ENCODE measurements around the gene CASZ1. TPM values are rescaled to one million over a fixed set of nuclear protein-coding genes. Genes with fewer than 3 reads are reported as not detected.

The CASZ1 gene
- total RNA-seq, 1 experiment from 2014 or later = 11.7 TPM

DNA sequence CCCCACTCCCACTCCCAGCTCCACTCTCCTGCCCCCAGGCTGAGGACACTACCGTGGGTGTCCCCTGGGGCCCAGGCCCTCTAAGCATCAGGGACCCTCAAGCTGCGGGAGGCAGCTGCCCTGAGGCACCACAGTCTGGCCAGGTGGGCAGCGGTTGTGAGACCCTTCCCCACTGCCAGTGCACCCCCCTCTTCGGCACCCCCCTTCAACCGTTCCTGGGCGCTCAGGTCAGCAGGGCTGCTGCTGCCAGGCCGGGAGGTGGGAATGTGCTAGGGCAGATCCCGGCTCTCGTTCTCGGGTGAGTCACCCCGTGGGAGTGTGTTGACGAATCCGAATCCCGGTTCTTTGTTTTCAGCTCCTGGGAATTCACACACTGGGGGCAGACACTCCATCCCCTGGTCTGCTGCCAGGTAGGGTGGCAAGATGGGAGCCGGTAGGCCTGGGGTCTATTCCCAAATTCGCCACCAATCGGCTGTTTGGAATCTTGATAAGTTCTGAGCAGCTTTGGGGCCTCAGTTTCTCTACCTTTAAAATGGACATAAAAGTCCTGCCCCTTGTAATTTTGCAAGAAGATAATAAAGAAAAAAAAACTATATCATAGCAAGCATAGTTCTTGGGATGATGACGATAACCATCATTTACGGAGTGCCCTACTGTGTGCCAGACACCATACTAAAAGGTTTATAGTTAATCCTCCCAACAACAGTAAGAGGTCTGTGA is 28.5 kb upstream of the CASZ1 start:
- H3K27me3 Mint-ChIP-seq (ENCODE audit: low read depth) = no peaks in the 10 kb centered on the region
- CTCF ChIA-PET = interaction anchor here (0.7 to 1.3 kb wide), 2 partner anchors 43 to 85 kb away, joined by 3 read pairs; no protein-coding TSS in a partner anchor
- H3K9me3 Mint-ChIP-seq = no peaks in the 10 kb centered on the region
- TF ChIP-seq GTF2I (CRISPR knock-in tag; conservative IDR thresholded peaks at IDR 0.05) = 0 out of 2 replicates have a peak, but pooled peaks have one; percentile 34
- TF ChIP-seq, protein P1, sequence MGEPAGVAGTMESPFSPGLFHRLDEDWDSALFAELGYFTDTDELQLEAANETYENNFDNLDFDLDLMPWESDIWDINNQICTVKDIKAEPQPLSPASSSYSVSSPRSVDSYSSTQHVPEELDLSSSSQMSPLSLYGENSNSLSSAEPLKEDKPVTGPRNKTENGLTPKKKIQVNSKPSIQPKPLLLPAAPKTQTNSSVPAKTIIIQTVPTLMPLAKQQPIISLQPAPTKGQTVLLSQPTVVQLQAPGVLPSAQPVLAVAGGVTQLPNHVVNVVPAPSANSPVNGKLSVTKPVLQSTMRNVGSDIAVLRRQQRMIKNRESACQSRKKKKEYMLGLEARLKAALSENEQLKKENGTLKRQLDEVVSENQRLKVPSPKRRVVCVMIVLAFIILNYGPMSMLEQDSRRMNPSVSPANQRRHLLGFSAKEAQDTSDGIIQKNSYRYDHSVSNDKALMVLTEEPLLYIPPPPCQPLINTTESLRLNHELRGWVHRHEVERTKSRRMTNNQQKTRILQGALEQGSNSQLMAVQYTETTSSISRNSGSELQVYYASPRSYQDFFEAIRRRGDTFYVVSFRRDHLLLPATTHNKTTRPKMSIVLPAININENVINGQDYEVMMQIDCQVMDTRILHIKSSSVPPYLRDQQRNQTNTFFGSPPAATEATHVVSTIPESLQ (CRISPR knock-in tag; IDR thresholded peaks at IDR 0.05) = no peak
- TF ChIP-seq, protein P2, sequence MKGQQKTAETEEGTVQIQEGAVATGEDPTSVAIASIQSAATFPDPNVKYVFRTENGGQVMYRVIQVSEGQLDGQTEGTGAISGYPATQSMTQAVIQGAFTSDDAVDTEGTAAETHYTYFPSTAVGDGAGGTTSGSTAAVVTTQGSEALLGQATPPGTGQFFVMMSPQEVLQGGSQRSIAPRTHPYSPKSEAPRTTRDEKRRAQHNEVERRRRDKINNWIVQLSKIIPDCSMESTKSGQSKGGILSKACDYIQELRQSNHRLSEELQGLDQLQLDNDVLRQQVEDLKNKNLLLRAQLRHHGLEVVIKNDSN (CRISPR knock-in tag; IDR thresholded peaks at IDR 0.05) = no peak
- H3K36me3 Mint-ChIP-seq = no peaks in the 10 kb centered on the region
- POLR2A ChIA-PET = no interaction called here
- 0 out of 2 replicates have a peak, but pooled peaks cover 3% of the 10 kb centered on the region for H3K4me1 Mint-ChIP-seq
- ATAC-seq = no peak
- no peak overlapping the region for H3K27ac Mint-ChIP-seq
- H3K4me3 Mint-ChIP-seq = no peak overlapping the region
- no peak for DNase-seq (ENCODE audit: low spot score)

DNA sequence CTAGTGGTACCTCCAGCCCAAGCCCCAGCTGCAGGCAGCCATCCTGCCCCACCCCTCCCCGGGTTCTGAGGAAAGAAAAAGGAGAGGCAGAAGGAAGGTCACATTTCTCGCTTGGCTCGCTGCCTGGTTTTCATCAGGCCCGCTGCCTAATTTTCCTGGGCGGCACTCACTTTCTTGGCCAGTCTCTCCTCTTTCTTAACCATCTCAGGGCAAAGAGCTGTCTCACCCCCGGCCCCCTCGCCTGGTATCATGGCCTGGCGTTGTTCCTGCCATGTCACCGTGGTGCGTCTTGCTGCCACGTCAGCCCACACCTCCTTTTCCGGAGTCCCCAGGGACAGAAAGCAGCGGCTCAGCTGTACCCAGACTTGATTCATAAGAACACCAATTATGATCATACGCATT is 26.6 kb upstream of the CASZ1 start:
- H3K9me3 Mint-ChIP-seq = no peaks in the 10 kb centered on the region
- DNase-seq (ENCODE audit: low spot score) (no peak), ATAC-seq (no peak)
- CTCF ChIA-PET = no interaction called here
- no peak overlapping the region for H3K4me3 Mint-ChIP-seq
- peaks cover 4% of the 10 kb centered on the region for H3K4me1 Mint-ChIP-seq
- TF ChIP-seq KAT7 (CRISPR knock-in tag; IDR thresholded peaks at IDR 0.05; ENCODE audit: borderline replicate concordance) (no peak), ZNF138 (CRISPR knock-in tag; conservative IDR thresholded peaks at IDR 0.05) (no peak)
- TF ChIP-seq, protein P3, sequence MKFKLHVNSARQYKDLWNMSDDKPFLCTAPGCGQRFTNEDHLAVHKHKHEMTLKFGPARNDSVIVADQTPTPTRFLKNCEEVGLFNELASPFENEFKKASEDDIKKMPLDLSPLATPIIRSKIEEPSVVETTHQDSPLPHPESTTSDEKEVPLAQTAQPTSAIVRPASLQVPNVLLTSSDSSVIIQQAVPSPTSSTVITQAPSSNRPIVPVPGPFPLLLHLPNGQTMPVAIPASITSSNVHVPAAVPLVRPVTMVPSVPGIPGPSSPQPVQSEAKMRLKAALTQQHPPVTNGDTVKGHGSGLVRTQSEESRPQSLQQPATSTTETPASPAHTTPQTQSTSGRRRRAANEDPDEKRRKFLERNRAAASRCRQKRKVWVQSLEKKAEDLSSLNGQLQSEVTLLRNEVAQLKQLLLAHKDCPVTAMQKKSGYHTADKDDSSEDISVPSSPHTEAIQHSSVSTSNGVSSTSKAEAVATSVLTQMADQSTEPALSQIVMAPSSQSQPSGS (CRISPR knock-in tag; IDR thresholded peaks at IDR 0.05; ENCODE audit: borderline replicate concordance, low read depth) = no peak
- no peaks in the 10 kb centered on the region for H3K36me3 Mint-ChIP-seq
- no peak overlapping the region for H3K27ac Mint-ChIP-seq
- POLR2A ChIA-PET = no interaction called here
- no peaks in the 10 kb centered on the region for H3K27me3 Mint-ChIP-seq (ENCODE audit: low read depth)

DNA sequence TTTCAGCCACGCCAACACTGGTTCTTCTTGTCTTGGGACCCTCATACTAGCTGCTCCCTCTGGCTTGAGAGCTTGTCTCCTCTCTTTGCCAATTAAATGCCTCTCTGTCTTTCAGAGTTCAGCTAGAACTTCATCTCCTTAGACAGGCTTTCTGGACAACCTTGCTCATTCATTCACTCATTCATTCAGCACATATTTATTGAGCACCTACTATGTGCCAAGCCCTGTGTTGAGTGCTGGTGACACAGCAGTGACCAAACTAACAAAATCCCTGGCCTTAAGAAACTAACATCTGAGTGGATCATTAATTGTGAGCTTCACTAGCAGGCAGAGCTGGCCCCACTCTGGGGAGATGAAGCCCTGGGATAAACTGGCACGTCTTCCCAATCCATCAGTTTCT is 24.9 kb upstream of the CASZ1 start:
- CTCF ChIA-PET = interaction anchor here (0.7 to 1.3 kb wide), 2 partner anchors 15 to 89 kb away, joined by 3 to 5 read pairs; no protein-coding TSS in a partner anchor
- H3K4me3 Mint-ChIP-seq = no peak overlapping the region

More for the DNA sequence above, 24.9 kb upstream of the CASZ1 start:
- Mint-ChIP-seq H3K36me3 (no peaks in the 10 kb centered on the region), H3K9me3 (no peaks in the 10 kb centered on the region), H3K27ac (no peak overlapping the region), H3K4me1 (peaks cover 10% of the 10 kb centered on the region), H3K27me3 (ENCODE audit: low read depth) (no peaks in the 10 kb centered on the region; the same call in 1 of the 2 replicates)
- TF ChIP-seq SMAD4 (CRISPR knock-in tag; IDR thresholded peaks at IDR 0.05) (no peak), RELA (CRISPR knock-in tag; IDR thresholded peaks at IDR 0.05; ENCODE audit: borderline replicate concordance) (no peak), ZNF263 (CRISPR knock-in tag; IDR thresholded peaks at IDR 0.05; ENCODE audit: low read depth) (no peak), GABPB1 (CRISPR knock-in tag; IDR thresholded peaks at IDR 0.05) (no peak), ZNF121 (CRISPR knock-in tag; IDR thresholded peaks at IDR 0.05) (no peak), FOXK1 (CRISPR knock-in tag; IDR thresholded peaks at IDR 0.05) (no peak), GRHL2 (CRISPR knock-in tag; IDR thresholded peaks at IDR 0.05; ENCODE audit: insufficient replicate concordance, severe bottlenecking) (no peak), FOXP1 (CRISPR knock-in tag; IDR thresholded peaks at IDR 0.05; ENCODE audit: borderline replicate concordance) (no peak), ZNF416 (CRISPR knock-in tag; IDR thresholded peaks at IDR 0.05) (no peak), MYBL2 (CRISPR knock-in tag; IDR thresholded peaks at IDR 0.05) (no peak), TEAD1 (CRISPR knock-in tag; IDR thresholded peaks at IDR 0.05) (no peak)
- TF ChIP-seq, protein P4, sequence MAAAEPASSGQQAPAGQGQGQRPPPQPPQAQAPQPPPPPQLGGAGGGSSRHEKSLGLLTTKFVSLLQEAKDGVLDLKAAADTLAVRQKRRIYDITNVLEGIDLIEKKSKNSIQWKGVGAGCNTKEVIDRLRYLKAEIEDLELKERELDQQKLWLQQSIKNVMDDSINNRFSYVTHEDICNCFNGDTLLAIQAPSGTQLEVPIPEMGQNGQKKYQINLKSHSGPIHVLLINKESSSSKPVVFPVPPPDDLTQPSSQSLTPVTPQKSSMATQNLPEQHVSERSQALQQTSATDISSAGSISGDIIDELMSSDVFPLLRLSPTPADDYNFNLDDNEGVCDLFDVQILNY (CRISPR knock-in tag; IDR thresholded peaks at IDR 0.05) = no peak
- TF ChIP-seq, protein P5, sequence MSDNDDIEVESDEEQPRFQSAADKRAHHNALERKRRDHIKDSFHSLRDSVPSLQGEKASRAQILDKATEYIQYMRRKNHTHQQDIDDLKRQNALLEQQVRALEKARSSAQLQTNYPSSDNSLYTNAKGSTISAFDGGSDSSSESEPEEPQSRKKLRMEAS (CRISPR knock-in tag; IDR thresholded peaks at IDR 0.05) = no peak
- TF ChIP-seq, protein P6, sequence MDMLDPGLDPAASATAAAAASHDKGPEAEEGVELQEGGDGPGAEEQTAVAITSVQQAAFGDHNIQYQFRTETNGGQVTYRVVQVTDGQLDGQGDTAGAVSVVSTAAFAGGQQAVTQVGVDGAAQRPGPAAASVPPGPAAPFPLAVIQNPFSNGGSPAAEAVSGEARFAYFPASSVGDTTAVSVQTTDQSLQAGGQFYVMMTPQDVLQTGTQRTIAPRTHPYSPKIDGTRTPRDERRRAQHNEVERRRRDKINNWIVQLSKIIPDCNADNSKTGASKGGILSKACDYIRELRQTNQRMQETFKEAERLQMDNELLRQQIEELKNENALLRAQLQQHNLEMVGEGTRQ (CRISPR knock-in tag; IDR thresholded peaks at IDR 0.05) = no peak
- TF ChIP-seq, protein P3 (CRISPR knock-in tag; IDR thresholded peaks at IDR 0.05; ENCODE audit: borderline replicate concordance, low read depth) = no peak
- TF ChIP-seq, protein P7, sequence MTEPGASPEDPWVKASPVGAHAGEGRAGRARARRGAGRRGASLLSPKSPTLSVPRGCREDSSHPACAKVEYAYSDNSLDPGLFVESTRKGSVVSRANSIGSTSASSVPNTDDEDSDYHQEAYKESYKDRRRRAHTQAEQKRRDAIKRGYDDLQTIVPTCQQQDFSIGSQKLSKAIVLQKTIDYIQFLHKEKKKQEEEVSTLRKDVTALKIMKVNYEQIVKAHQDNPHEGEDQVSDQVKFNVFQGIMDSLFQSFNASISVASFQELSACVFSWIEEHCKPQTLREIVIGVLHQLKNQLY (CRISPR knock-in tag; IDR thresholded peaks at IDR 0.05) = no peak
- no peak for ATAC-seq
- POLR2A ChIA-PET = no interaction called here
- no peak for DNase-seq (ENCODE audit: low spot score)

Data from WTC11 (cell line).